ENCODE results near the gene ZNF652. TPM values are rescaled to one million over a fixed set of nuclear protein-coding genes. Genes with fewer than 3 reads are reported as not detected.

ZNF652 gene
- polyA plus RNA-seq, 1 experiment = 5.3 TPM

DNA sequence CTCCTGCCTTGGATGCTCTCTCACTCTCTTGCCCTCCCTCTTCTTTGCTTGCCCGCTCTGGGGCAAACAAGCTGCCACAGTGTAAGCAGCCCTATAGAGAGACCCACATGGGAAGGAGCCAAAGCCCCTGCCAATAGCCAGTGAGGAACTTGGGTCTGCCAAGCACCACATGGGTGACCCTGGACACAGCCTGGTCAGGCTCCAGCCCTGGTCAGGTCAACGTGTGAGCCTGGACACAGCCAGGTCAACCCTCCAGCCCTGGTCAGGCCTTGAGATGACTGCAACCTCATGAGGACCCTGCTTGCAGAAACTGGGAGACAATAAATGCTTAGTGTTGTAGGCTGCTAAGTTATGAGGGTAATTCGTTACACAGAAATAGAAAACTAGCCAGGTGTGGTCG lies 117.2 kb downstream of the ZNF652 start:
- CTCF ChIA-PET = interaction anchor here (1.1 to 1.6 kb wide), 2 partner anchors 14 to 17 kb away, joined by 3 to 5 read pairs; no protein-coding TSS in a partner anchor
- POLR2A ChIA-PET = no interaction called here
- TF ChIP-seq, protein P1, sequence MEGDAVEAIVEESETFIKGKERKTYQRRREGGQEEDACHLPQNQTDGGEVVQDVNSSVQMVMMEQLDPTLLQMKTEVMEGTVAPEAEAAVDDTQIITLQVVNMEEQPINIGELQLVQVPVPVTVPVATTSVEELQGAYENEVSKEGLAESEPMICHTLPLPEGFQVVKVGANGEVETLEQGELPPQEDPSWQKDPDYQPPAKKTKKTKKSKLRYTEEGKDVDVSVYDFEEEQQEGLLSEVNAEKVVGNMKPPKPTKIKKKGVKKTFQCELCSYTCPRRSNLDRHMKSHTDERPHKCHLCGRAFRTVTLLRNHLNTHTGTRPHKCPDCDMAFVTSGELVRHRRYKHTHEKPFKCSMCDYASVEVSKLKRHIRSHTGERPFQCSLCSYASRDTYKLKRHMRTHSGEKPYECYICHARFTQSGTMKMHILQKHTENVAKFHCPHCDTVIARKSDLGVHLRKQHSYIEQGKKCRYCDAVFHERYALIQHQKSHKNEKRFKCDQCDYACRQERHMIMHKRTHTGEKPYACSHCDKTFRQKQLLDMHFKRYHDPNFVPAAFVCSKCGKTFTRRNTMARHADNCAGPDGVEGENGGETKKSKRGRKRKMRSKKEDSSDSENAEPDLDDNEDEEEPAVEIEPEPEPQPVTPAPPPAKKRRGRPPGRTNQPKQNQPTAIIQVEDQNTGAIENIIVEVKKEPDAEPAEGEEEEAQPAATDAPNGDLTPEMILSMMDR (IDR thresholded peaks at IDR 0.05; ENCODE audit: insufficient read depth, low read depth, low read length) = no peak

More for the DNA sequence above, 117.2 kb downstream of the ZNF652 start:
- Histone ChIP-seq H3K27me3 (ENCODE audit: control insufficient read depth, insufficient read depth, low read length) (peaks cover 3% of the 10 kb centered on the region), H3K36me3 (ENCODE audit: control insufficient read depth, insufficient read depth, low read length) (no peaks in the 10 kb centered on the region), H3K4me3 (ENCODE audit: low read depth, low read length) (no peak overlapping the region)
- no peak for DNase-seq (ENCODE audit: low read depth)

Small RNA genes lying within 50 kb of the gene (small RNA-seq; reads per million reads assigned to genes)
- gene MIR6129 (ENCODE audit: insufficient read length, low read depth, low replicate concordance) = not detected

Other genes with a start within 250 kb of the ZNF652 start
- gene B4GALNT2, start 229.5 kb downstream of the ZNF652 start, polyA plus RNA-seq (2011; rRNA removed) = 0.05 and 0.12 TPM in 2 replicates
- gene GNGT2, start 151.7 kb downstream of the ZNF652 start, polyA plus RNA-seq (2011; rRNA removed) = 0.45 and 0.66 TPM in 2 replicates
- gene ABI3, start 151.5 kb downstream of the ZNF652 start, polyA plus RNA-seq (2011; rRNA removed) = 0.71 and 1.5 TPM in 2 replicates
- 0.07 and 0.11 TPM in 2 replicates for gene PHOSPHO1, start 131.5 kb downstream of the ZNF652 start, polyA plus RNA-seq (2011; rRNA removed)
- gene PHB1, start 52.6 kb upstream of the ZNF652 start, polyA plus RNA-seq (2011; rRNA removed) = 261 and 369 TPM in 2 replicates
- gene NGFR, start 133.0 kb upstream of the ZNF652 start, polyA plus RNA-seq (2011; rRNA removed) = 0.07 and 0.10 TPM in 2 replicates
- gene NXPH3, start 213.6 kb upstream of the ZNF652 start, polyA plus RNA-seq (2011; rRNA removed) = 5.0 and 9.3 TPM in 2 replicates

Data from BJ (cell line).